Liver (tissue), 9 donors: Measurements from ENCODE around the gene COL6A2. TPM values are rescaled to one million over a fixed set of nuclear protein-coding genes. Genes with fewer than 3 reads are reported as not detected.

Source experiments
- DNase-seq: peaks from one replicate; pipeline ENCODE4 v3.0.0-alpha.2; 2017; ENCODE audit warnings: low spot score
- H3K27ac ChIP-seq, 2 donors: one replicate each; pipeline ENCODE4 v1.7.0; 2013; ENCODE audit warnings: inconsistent platforms in 2 of 2, low read length in 2 of 2, control low read depth in 1 of 2, low read depth in 1 of 2, mild to moderate bottlenecking in 1 of 2
- H3K27me3 ChIP-seq, 4 donors: one replicate each; pipeline versions ENCODE4 v1.6.1 to v1.7.0; 2013; ENCODE audit warnings: low read length in 3 of 4, inconsistent platforms in 1 of 4, mild to moderate bottlenecking in 1 of 4, moderate library complexity in 1 of 4; ENCODE audit not compliant: control insufficient read depth in 4 of 4, insufficient read depth in 4 of 4
- H3K36me3 ChIP-seq, 4 donors: one replicate each; pipeline versions ENCODE4 v1.6.1 to v1.7.0; 2013; ENCODE audit warnings: low read length in 3 of 4, mild to moderate bottlenecking in 3 of 4, low read depth in 1 of 4, moderate library complexity in 1 of 4; ENCODE audit not compliant: control insufficient read depth in 4 of 4, insufficient read depth in 3 of 4
- H3K4me1 ChIP-seq, 4 donors: one replicate each; pipeline versions ENCODE4 v1.6.1 to v1.7.0; 2013; ENCODE audit warnings: low read length in 3 of 4, mild to moderate bottlenecking in 3 of 4, moderate library complexity in 1 of 4; ENCODE audit not compliant: control insufficient read depth in 4 of 4, insufficient read depth in 4 of 4
- H3K4me3 ChIP-seq, 3 donors: one replicate each; pipeline versions ENCODE4 v1.6.1 to v1.7.0; 2013; ENCODE audit warnings: low read length in 3 of 3, control low read depth in 1 of 3, low read depth in 1 of 3, mild to moderate bottlenecking in 1 of 3
- H3K9ac ChIP-seq, 2 donors: one replicate each; pipeline ENCODE4 v1.7.0; 2013; ENCODE audit warnings: low read length in 2 of 2, mild to moderate bottlenecking in 2 of 2, moderate library complexity in 2 of 2, control low read depth in 1 of 2, low read depth in 1 of 2
- H3K9me3 ChIP-seq, 4 donors: one replicate each; pipeline versions ENCODE4 v1.6.1 to v1.7.0; 2013; ENCODE audit warnings: low read length in 3 of 4; ENCODE audit not compliant: control insufficient read depth in 4 of 4
- FOXA1 ChIP-seq: IDR thresholded peaks from 2 replicates; pipeline ENCODE4 v1.6.1; 2016; ENCODE audit warnings: antibody characterized with exemption
- FOXA2 ChIP-seq: IDR thresholded peaks from 2 replicates; pipeline ENCODE4 v1.6.1; 2016; ENCODE audit warnings: antibody characterized with exemption
- GABPA ChIP-seq, 2 donors: IDR thresholded peaks in 1 of 2; conservative IDR thresholded peaks in 1 of 2; 2 replicates each; pipeline ENCODE4 v1.6.1; 2016; ENCODE audit warnings: antibody characterized with exemption in 2 of 2, mild to moderate bottlenecking in 1 of 2, moderate library complexity in 1 of 2
- HNF4G ChIP-seq: IDR thresholded peaks from 2 replicates; pipeline ENCODE4 v1.6.1; 2016; ENCODE audit warnings: antibody characterized with exemption
- JUND ChIP-seq, 2 donors: IDR thresholded peaks; 2 replicates each; pipeline ENCODE4 v1.6.1; 2016; ENCODE audit warnings: antibody characterized with exemption in 2 of 2
- NR2F2 ChIP-seq: IDR thresholded peaks from 2 replicates; pipeline ENCODE4 v1.6.1; 2016; ENCODE audit warnings: antibody characterized with exemption
- SP1 ChIP-seq: IDR thresholded peaks from 2 replicates; pipeline ENCODE4 v1.6.1; 2018; ENCODE audit warnings: antibody characterized with exemption, mild to moderate bottlenecking
- WGBS: extraction: QIAGEN DNeasy Blood & Tissue Kit; methylation state at CpG from one replicate; pipeline ENCODE4 v1.1.7; 2013; 5-methylcytosine and 5-hydroxymethylcytosine counted together
- polyA plus RNA-seq, 2 donors: library from polyadenylated mRNA; stranded (reverse) in 1 of 2; unstranded in 1 of 2; fragments of 200-250 nt in 1 of 2; fragments of >200 nt in 1 of 2; fragmentation: Nextera tagmentation in 1 of 2; extraction: Ambion mirVana in 1 of 2; gene quantifications; one replicate each; pipeline versions ENCODE4 v1.2.1 to v1.2.3, GENCODE V29; 2013 to 2015
- total RNA-seq, 2 donors: library from RNA; depleted of rRNA; stranded (reverse); fragments of >200 nt; gene quantifications; one replicate each; pipeline ENCODE4 v1.2.3, GENCODE V29; 2014
- TF ChIP-seq, protein P1 (sequence below): IDR thresholded peaks from 2 replicates; pipeline ENCODE4 v1.6.1; 2016; ENCODE audit warnings: antibody characterized with exemption
- TF ChIP-seq, protein P2 (sequence below): IDR thresholded peaks from 2 replicates; pipeline ENCODE4 v1.6.1; 2016; ENCODE audit warnings: antibody characterized with exemption, mild to moderate bottlenecking
- TF ChIP-seq, protein P3 (sequence below): IDR thresholded peaks from 2 replicates; pipeline ENCODE4 v1.6.1; 2016; ENCODE audit warnings: antibody characterized with exemption
- donor health status: healthy.
- donor health status: healthy.
- donor health status: healthy.
- donor health status: healthy.
- donor health status: healthy.

Gene COL6A2
- total and polyA plus RNA-seq, 4 donors = 5.8 to 80.8 (median 41.7) TPM

DNA sequence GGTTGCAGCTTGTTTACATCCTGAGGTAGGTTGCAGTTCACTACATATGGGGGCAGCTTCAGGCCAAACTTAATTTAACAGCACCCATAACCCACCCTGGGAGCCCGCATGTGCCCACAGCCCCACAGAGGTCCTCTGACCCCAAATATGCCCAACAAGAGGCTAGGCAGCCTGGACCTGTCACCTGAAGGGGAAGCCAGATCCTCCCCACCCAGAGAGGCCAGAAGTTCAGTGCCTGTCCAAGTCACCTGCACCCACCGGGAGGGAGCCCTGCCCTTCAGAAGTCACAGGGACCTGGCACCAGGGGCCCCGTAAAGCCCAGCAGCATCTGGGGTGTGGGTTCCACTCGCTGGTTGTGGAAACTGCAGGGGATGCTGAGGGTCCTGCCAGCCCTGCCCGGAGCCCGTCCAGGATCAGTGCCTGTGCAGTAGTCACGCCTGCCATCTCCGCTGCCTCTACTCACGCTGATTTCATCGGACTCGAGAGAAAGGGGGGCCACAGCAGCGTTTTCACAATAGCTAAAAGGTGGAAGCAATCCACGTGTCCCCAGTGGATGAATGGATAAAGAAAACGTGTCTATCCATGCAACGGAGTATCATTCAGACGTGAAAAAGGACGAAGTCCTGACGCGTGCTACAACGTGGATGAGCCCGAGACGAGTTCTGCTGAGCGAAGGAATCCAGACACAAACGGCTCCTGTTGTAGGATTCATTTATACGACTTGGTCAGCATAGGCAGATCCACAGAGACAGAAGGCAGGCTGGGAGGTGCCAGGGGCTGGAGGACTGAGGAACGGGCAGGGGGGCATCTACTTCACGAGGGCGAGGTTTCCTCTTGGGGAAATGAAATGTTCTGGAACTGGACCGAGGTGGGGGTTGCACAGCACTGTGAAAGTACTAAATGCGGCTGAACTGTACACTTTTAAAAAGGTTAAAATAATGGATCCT is 33.9 kb upstream of the COL6A2 start:
- Histone ChIP-seq H3K36me3 (no peaks in the 10 kb centered on the region), H3K9ac (no peak overlapping the region), H3K27ac (no peak overlapping the region), H3K9me3 (peaks cover 3 to 12% (median 5%) of the 10 kb centered on the region in 4 donors), H3K27me3 (peaks cover 0 to 11% (median 2%) of the 10 kb centered on the region in 4 donors), H3K4me1 (peaks cover 0 to 7% (median 2%) of the 10 kb centered on the region in 4 donors), H3K4me3 (no peak overlapping the region)
- no peak for TF ChIP-seq SP1
- no peak for TF ChIP-seq GABPA (IDR thresholded peaks at IDR 0.05 in 1 of 2, conservative IDR thresholded peaks at IDR 0.05 in 1 of 2)
- TF ChIP-seq, protein P1, sequence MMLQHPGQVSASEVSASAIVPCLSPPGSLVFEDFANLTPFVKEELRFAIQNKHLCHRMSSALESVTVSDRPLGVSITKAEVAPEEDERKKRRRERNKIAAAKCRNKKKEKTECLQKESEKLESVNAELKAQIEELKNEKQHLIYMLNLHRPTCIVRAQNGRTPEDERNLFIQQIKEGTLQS = no peak
- TF ChIP-seq JUND (IDR thresholded peaks at IDR 0.05) = no peak
- no peak for TF ChIP-seq HNF4G
- WGBS = 80% methylated on average over 30 of the region's 30 CpGs
- DNase-seq = no peak

DNA sequence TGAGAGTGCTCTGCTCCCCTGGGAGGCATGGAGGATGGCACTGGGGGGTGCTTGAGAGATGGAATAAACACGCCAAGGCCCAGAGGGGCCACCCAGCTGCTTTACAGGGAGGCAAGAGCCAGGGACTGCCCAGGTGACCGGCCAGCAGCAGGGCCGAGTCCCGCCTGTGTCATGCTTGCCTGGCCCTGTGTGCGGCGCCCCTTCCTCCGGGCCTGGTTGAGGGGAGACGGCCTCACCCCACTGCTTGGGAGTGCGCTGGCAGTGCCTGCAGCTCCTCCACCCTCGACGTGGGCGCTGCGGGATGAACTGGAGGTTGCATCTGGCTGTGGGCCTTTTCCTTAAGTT is 33.1 kb upstream of the COL6A2 start:
- DNase-seq = peak; percentile 29
- Histone ChIP-seq H3K4me3 (no peak overlapping the region), H3K4me1 (peaks cover 0 to 7% (median 2%) of the 10 kb centered on the region in 4 donors), H3K9me3 (peaks cover 3 to 12% (median 5%) of the 10 kb centered on the region in 4 donors), H3K9ac (no peak overlapping the region), H3K36me3 (no peaks in the 10 kb centered on the region), H3K27ac (peak overlapping the region in 1 of 2 donors; percentile 31), H3K27me3 (peaks cover 0 to 11% (median 2%) of the 10 kb centered on the region in 4 donors)
- TF ChIP-seq, protein P1 = no peak
- TF ChIP-seq FOXA1 (no peak), SP1 (no peak), FOXA2 (no peak), NR2F2 (no peak), GABPA (IDR thresholded peaks at IDR 0.05 in 1 of 2, conservative IDR thresholded peaks at IDR 0.05 in 1 of 2) (no peak)
- TF ChIP-seq, protein P2, sequence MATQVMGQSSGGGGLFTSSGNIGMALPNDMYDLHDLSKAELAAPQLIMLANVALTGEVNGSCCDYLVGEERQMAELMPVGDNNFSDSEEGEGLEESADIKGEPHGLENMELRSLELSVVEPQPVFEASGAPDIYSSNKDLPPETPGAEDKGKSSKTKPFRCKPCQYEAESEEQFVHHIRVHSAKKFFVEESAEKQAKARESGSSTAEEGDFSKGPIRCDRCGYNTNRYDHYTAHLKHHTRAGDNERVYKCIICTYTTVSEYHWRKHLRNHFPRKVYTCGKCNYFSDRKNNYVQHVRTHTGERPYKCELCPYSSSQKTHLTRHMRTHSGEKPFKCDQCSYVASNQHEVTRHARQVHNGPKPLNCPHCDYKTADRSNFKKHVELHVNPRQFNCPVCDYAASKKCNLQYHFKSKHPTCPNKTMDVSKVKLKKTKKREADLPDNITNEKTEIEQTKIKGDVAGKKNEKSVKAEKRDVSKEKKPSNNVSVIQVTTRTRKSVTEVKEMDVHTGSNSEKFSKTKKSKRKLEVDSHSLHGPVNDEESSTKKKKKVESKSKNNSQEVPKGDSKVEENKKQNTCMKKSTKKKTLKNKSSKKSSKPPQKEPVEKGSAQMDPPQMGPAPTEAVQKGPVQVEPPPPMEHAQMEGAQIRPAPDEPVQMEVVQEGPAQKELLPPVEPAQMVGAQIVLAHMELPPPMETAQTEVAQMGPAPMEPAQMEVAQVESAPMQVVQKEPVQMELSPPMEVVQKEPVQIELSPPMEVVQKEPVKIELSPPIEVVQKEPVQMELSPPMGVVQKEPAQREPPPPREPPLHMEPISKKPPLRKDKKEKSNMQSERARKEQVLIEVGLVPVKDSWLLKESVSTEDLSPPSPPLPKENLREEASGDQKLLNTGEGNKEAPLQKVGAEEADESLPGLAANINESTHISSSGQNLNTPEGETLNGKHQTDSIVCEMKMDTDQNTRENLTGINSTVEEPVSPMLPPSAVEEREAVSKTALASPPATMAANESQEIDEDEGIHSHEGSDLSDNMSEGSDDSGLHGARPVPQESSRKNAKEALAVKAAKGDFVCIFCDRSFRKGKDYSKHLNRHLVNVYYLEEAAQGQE = no peak
- TF ChIP-seq, protein P3, sequence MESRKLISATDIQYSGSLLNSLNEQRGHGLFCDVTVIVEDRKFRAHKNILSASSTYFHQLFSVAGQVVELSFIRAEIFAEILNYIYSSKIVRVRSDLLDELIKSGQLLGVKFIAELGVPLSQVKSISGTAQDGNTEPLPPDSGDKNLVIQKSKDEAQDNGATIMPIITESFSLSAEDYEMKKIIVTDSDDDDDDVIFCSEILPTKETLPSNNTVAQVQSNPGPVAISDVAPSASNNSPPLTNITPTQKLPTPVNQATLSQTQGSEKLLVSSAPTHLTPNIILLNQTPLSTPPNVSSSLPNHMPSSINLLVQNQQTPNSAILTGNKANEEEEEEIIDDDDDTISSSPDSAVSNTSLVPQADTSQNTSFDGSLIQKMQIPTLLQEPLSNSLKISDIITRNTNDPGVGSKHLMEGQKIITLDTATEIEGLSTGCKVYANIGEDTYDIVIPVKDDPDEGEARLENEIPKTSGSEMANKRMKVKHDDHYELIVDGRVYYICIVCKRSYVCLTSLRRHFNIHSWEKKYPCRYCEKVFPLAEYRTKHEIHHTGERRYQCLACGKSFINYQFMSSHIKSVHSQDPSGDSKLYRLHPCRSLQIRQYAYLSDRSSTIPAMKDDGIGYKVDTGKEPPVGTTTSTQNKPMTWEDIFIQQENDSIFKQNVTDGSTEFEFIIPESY = no peak
- 64% methylated on average over 13 of the region's 13 CpGs for WGBS
